ENCODE data around the gene SOCS7. TPM values are rescaled to one million over a fixed set of nuclear protein-coding genes. Genes with fewer than 3 reads are reported as not detected.

SOCS7 gene
- total RNA-seq, 1 experiment from 2014 or later: 31.0 TPM

DNA sequence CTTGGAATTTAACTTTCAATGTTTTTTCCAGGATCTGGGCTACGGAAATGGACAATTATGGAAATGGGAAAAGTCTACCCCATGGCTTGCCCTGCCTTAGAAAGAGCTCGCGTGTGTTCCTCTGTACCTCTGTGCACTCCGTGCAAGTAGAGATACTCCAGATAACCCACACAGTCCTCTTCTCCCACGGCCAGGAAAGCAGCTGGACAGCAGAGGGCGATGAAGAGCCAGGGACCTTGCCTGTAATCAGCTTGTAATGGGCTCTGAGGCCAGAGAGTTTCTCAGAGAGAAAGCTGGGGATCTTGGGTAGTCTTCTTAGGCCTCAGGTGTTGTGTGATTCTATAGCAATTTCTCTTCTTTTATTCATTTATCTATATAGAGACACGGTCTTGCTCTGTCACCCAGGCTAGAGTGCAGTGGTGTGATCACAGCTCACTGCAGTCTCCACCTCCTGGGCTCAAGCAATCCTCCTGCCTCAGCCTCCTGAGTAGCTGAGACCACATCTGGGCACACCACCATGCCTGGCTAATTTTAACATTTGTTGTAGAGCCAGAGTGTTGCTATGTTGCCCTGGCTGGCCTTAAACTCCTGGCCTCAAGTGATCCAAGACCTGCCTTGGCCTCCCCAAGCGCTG is 2.4 kb upstream of the SOCS7 start:
- Histone ChIP-seq H3K4me1 (ENCODE audit: control insufficient read depth, insufficient read depth, low read length) (peaks cover 18% of the 10 kb centered on the region), H3K9me3 (ENCODE audit: control insufficient read depth, insufficient read depth, low read depth, low read length) (no peaks in the 10 kb centered on the region), H3K4me3 (ENCODE audit: low read depth in 2 of 2, low read length in 2 of 2) (no peak overlapping the region), H3K27ac (ENCODE audit: low read length) (no peak overlapping the region; the same call in 1 of the 2 replicates), H3K27me3 (ENCODE audit: control insufficient read depth, insufficient read depth, low read length) (no peaks in the 10 kb centered on the region), H3K36me3 (ENCODE audit: control insufficient read depth, insufficient read depth, low read length) (peaks cover 3% of the 10 kb centered on the region; the same call in 1 of the 2 replicates)
- intact Hi-C loops (cut with micrococcal nuclease; ENCODE audit: unreplicated experiment): no loop called here
- ChIA-PET POLR2A (interaction anchor here (1.2 kb wide), 1 partner anchor 65 kb away, joined by 3 read pairs; no protein-coding TSS in a partner anchor), CTCF (interaction anchor here (0.6 to 1.8 kb wide), 8 partner anchors 20 to 245 kb away, joined by 3 to 30 read pairs (median 4); no protein-coding TSS in a partner anchor)
- in situ Hi-C loops (cut with HindIII; ENCODE audit: low pct_unique_long_range_greater_than_20kb, low sequenced_read_pairs): no loop called here
- DNase-seq (ENCODE audit: low read depth, low spot score): peak; percentile 69
- TF ChIP-seq POLR2AphosphoS5 (IDR thresholded peaks at IDR 0.05; ENCODE audit: low read depth, low read length) (no peak), CTCF (IDR thresholded peaks at IDR 0.05) (peak; percentile 85)
- TF ChIP-seq, protein P1, sequence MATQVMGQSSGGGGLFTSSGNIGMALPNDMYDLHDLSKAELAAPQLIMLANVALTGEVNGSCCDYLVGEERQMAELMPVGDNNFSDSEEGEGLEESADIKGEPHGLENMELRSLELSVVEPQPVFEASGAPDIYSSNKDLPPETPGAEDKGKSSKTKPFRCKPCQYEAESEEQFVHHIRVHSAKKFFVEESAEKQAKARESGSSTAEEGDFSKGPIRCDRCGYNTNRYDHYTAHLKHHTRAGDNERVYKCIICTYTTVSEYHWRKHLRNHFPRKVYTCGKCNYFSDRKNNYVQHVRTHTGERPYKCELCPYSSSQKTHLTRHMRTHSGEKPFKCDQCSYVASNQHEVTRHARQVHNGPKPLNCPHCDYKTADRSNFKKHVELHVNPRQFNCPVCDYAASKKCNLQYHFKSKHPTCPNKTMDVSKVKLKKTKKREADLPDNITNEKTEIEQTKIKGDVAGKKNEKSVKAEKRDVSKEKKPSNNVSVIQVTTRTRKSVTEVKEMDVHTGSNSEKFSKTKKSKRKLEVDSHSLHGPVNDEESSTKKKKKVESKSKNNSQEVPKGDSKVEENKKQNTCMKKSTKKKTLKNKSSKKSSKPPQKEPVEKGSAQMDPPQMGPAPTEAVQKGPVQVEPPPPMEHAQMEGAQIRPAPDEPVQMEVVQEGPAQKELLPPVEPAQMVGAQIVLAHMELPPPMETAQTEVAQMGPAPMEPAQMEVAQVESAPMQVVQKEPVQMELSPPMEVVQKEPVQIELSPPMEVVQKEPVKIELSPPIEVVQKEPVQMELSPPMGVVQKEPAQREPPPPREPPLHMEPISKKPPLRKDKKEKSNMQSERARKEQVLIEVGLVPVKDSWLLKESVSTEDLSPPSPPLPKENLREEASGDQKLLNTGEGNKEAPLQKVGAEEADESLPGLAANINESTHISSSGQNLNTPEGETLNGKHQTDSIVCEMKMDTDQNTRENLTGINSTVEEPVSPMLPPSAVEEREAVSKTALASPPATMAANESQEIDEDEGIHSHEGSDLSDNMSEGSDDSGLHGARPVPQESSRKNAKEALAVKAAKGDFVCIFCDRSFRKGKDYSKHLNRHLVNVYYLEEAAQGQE (IDR thresholded peaks at IDR 0.05; ENCODE audit: insufficient read depth in 1 of 2, low read depth in 2 of 2, low read length in 1 of 2): no peak
- ATAC-seq: peak; percentile 67
- BruUV-seq (replicated peaks): no TSS peak

GRCh38 chr17:38350035-38350434 is 1.6 kb upstream of the SOCS7 start:
- H3K4me1 ChIP-seq (ENCODE audit: control insufficient read depth, insufficient read depth, low read length): peaks cover 26% of the 10 kb centered on the region
- intact Hi-C loops (cut with micrococcal nuclease; ENCODE audit: unreplicated experiment): loop anchor here (2.0 kb wide), 1 partner anchor 65 kb away; no protein-coding TSS in a partner anchor
- no TSS peak for BruUV-seq (replicated peaks)

More at GRCh38 chr17:38350035-38350434, 1.6 kb upstream of the SOCS7 start:
- Histone ChIP-seq H3K27ac (ENCODE audit: low read length) (0 out of 2 replicates have a peak overlapping the region, but pooled peaks have one; percentile 15), H3K36me3 (ENCODE audit: control insufficient read depth, insufficient read depth, low read length) (peaks cover 3% of the 10 kb centered on the region; the same call in 1 of the 2 replicates), H3K27me3 (ENCODE audit: control insufficient read depth, insufficient read depth, low read length) (no peaks in the 10 kb centered on the region), H3K4me3 (ENCODE audit: low read depth in 2 of 2, low read length in 2 of 2) (no peak overlapping the region), H3K9me3 (ENCODE audit: control insufficient read depth, insufficient read depth, low read depth, low read length) (no peaks in the 10 kb centered on the region)
- DNase-seq (ENCODE audit: low read depth, low spot score) (no peak), ATAC-seq (no peak)
- ChIA-PET CTCF (interaction anchor here (1.8 kb wide), 1 partner anchor 64 kb away, joined by 30 read pairs; no protein-coding TSS in a partner anchor), POLR2A (interaction anchor here (1.2 kb wide), 1 partner anchor 65 kb away, joined by 3 read pairs; no protein-coding TSS in a partner anchor)
- TF ChIP-seq SIN3A (IDR thresholded peaks at IDR 0.05; ENCODE audit: borderline replicate concordance, insufficient read depth, low read depth, low read length): no peak
- TF ChIP-seq TCF7L2 (IDR thresholded peaks at IDR 0.05; ENCODE audit: low read depth, low read length): no peak
- TF ChIP-seq POLR2AphosphoS5 (IDR thresholded peaks at IDR 0.05; ENCODE audit: low read depth, low read length): no peak
- TF ChIP-seq CTCF (IDR thresholded peaks at IDR 0.05): no peak
- TF ChIP-seq, protein P1 (IDR thresholded peaks at IDR 0.05; ENCODE audit: insufficient read depth in 1 of 2, low read depth in 2 of 2, low read length in 1 of 2): no peak
- in situ Hi-C loops (cut with HindIII; ENCODE audit: low pct_unique_long_range_greater_than_20kb, low sequenced_read_pairs): no loop called here

Measured in Panc1 (cell line).